ENCODE results near the gene IL3RA. TPM values are rescaled to one million over a fixed set of nuclear protein-coding genes. Genes with fewer than 3 reads are reported as not detected.
"Not testable (repeated sequence)": the region's sequence is repeated elsewhere in the genome, so short reads cannot be mapped to it uniquely, and the experiment has no call there.

Gene IL3RA
- polyA plus RNA-seq, 4 donors: 0.54 to 10.6 (median 7.1) TPM; not detected in 1

DNA sequence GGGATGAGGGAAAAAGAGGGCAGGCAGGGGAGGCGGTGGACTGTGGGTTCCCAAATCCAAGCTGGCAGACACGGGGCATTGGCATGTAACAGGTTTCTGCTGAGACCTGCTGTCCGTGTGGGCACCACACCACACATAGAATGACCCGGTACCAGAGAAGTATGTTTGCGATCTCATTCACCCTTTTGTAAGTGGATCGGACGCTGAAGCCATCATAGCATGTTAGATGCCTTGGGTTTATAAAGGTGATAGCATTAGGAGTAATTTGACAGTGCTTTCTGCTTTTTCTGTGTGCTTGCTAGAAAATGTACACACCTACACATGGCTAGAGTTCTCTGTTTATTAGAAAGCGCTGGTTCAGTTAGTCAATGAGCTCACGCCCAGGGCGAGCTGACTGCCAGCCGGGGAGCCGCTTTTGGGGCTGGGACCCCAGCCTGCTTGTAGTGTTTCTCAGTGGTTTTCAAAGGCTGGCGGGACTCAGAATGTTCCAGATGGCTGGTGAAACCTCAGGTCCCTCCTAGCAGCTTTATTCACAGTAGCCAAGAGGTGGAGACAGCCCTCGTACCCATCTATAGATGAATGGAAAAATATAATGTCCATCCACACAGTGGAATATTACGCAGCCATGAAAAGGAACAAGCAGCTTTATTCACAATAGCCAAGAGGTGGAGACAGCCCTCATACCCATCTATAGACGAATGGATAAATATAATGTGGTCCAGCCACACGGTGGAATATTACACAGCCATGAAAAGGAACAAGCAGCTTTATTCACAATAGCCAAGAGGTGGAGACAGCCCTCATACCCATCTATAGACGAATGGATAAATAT, 579 bp downstream of the IL3RA start:
- 46 to 50% (median 47%) methylated on average over 17 to 18 of the region's 18 CpGs for WGBS, 3 donors
- Histone ChIP-seq H3K4me1 (ENCODE audit: control insufficient read depth in 3 of 3, insufficient read depth in 2 of 3, low read depth in 1 of 3, low read length in 2 of 3) (no peaks in the 10 kb centered on the region), H3K27ac (ENCODE audit: low read depth in 1 of 3, low read length in 2 of 3) (peak overlapping the region in 2 of 3 donors; percentile 61 to 69), H3K36me3 (ENCODE audit: control insufficient read depth in 3 of 3, insufficient read depth in 2 of 3, low read depth in 1 of 3, low read length in 3 of 3) (no peaks in the 10 kb centered on the region), H3K27me3 (ENCODE audit: control insufficient read depth in 3 of 3, insufficient read depth in 3 of 3, low read length in 3 of 3) (no peaks in the 10 kb centered on the region), H3K9me3 (ENCODE audit: control insufficient read depth in 2 of 2, insufficient read depth in 1 of 2, low read depth in 1 of 2, low read length in 1 of 2) (peaks cover 0 to 4% of the 10 kb centered on the region in 2 donors), H3K4me3 (ENCODE audit: low read depth in 1 of 3, low read length in 3 of 3) (peak overlapping the region in 2 of 3 donors; percentile 9 to 42)
- no peak for FAIRE-seq
- DNase-seq: no peak

DNA sequence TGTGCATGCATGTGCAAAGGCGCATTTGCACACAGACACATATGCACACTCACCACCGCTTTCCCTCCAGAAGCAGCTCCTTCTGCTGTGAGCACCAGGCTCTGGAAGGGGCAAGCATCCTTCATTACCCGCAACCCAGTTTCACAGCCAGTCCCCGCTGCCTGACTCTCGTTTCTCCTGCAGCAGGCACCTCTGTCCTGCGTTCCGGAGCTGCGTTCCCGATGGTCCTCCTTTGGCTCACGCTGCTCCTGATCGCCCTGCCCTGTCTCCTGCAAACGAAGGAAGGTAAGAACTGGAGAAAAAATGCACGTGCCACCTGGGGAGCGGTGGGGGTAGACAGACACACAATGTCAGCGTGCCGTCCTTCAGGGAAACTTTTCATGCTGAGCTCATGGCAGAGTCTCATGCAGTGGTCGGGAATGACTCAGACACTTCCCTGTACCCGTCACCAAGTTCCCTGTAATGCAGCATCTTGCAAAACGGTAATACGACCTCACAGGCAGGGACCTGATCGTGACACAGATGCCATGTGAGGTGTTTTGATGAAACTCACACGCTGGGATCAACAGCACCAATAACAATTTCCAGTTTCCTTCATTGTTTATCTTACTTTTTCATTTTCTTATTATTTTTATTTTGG, 5.1 kb downstream of the IL3RA start:
- no peak overlapping the region for H3K27ac ChIP-seq (ENCODE audit: low read depth in 1 of 3, low read length in 2 of 3)
- peaks cover 0 to 2% (median 0%) of the 10 kb centered on the region in 3 donors for H3K36me3 ChIP-seq (ENCODE audit: control insufficient read depth in 3 of 3, insufficient read depth in 2 of 3, low read depth in 1 of 3, low read length in 3 of 3)
- DNase-seq (no peak), FAIRE-seq (no peak)
- 76 to 84% (median 78%) methylated on average over 22 of the region's 22 CpGs for WGBS, 3 donors
- no peaks in the 10 kb centered on the region for H3K4me1 ChIP-seq (ENCODE audit: control insufficient read depth in 3 of 3, insufficient read depth in 2 of 3, low read depth in 1 of 3, low read length in 2 of 3)
- no peak overlapping the region for H3K4me3 ChIP-seq (ENCODE audit: low read depth in 1 of 3, low read length in 3 of 3)
- H3K9me3 ChIP-seq (ENCODE audit: control insufficient read depth in 2 of 2, insufficient read depth in 1 of 2, low read depth in 1 of 2, low read length in 1 of 2): peaks cover 0 to 4% of the 10 kb centered on the region in 2 donors
- no peaks in the 10 kb centered on the region for H3K27me3 ChIP-seq (ENCODE audit: control insufficient read depth in 3 of 3, insufficient read depth in 3 of 3, low read length in 3 of 3)

DNA sequence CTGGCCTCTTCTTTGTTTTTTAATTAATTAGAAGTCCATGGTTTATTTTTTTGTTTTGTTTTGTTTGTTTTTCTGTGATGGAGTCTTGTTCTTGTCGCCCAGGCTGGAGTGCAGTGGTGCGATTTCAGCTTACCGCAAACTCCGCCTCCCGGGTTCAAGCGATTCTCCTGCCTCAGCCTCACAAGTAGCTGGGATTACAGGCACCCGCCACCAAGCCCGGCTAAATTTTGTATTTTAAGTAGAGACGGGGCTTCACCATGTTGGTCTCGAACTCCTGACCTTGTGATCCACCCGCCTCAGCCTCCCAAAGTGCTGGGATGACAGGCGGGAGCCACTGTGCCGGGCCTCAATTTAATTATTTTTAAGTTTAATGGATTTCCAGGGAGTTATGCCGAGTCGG, 13.0 kb downstream of the IL3RA start:
- H3K9me3 ChIP-seq (ENCODE audit: control insufficient read depth in 2 of 2, insufficient read depth in 1 of 2, low read depth in 1 of 2, low read length in 1 of 2); FAIRE-seq; H3K4me1 ChIP-seq (ENCODE audit: control insufficient read depth in 3 of 3, insufficient read depth in 2 of 3, low read depth in 1 of 3, low read length in 2 of 3); DNase-seq; H3K27ac ChIP-seq (ENCODE audit: low read depth in 1 of 3, low read length in 2 of 3); H3K36me3 ChIP-seq (ENCODE audit: control insufficient read depth in 3 of 3, insufficient read depth in 2 of 3, low read depth in 1 of 3, low read length in 3 of 3); H3K27me3 ChIP-seq (ENCODE audit: control insufficient read depth in 3 of 3, insufficient read depth in 3 of 3, low read length in 3 of 3); H3K4me3 ChIP-seq (ENCODE audit: low read depth in 1 of 3, low read length in 3 of 3): not testable (repeated sequence)
- WGBS, 3 donors: 92 to 96% (median 95%) methylated on average over 15 of the region's 15 CpGs

DNA sequence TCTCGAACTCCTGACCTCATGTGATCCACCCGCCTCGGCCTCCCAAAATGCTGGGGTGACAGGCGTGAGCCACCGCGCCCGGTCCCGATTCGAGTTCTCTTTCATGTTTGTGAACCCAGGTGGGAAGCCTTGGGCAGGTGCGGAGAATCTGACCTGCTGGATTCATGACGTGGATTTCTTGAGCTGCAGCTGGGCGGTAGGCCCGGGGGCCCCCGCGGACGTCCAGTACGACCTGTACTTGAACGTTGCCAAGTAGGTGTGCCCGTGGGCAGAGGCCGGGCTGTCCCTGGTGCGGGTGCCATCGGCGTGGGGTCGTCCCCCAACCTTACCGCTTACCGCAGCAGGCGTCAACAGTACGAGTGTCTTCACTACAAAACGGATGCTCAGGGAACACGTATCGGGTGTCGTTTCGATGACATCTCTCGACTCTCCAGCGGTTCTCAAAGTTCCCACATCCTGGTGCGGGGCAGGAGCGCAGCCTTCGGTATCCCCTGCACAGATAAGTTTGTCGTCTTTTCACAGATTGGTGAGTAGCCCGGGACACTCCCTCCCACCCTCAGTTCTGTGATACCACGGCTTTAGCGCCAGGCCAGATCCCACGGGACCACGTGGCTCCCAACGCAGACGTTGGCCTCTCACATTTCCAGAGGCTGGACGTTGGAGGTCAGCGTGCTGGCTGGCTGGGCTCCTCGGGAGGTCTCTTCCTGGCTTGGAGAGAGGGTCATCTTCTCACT, 15.6 kb downstream of the IL3RA start:
- DNase-seq: no peak
- H3K4me1 ChIP-seq (ENCODE audit: control insufficient read depth in 3 of 3, insufficient read depth in 2 of 3, low read depth in 1 of 3, low read length in 2 of 3): no peaks in the 10 kb centered on the region
- H3K36me3 ChIP-seq (ENCODE audit: control insufficient read depth in 3 of 3, insufficient read depth in 2 of 3, low read depth in 1 of 3, low read length in 3 of 3): no peaks in the 10 kb centered on the region
- no peak overlapping the region for H3K4me3 ChIP-seq (ENCODE audit: low read depth in 1 of 3, low read length in 3 of 3)
- no peak for FAIRE-seq
- H3K27ac ChIP-seq (ENCODE audit: low read depth in 1 of 3, low read length in 2 of 3): no peak overlapping the region
- H3K27me3 ChIP-seq (ENCODE audit: control insufficient read depth in 3 of 3, insufficient read depth in 3 of 3, low read length in 3 of 3): no peaks in the 10 kb centered on the region
- WGBS, 3 donors: 90 to 92% (median 91%) methylated on average over 49 of the region's 49 CpGs
- peaks cover 0 to 5% of the 10 kb centered on the region in 2 donors for H3K9me3 ChIP-seq (ENCODE audit: control insufficient read depth in 2 of 2, insufficient read depth in 1 of 2, low read depth in 1 of 2, low read length in 1 of 2)

DNA sequence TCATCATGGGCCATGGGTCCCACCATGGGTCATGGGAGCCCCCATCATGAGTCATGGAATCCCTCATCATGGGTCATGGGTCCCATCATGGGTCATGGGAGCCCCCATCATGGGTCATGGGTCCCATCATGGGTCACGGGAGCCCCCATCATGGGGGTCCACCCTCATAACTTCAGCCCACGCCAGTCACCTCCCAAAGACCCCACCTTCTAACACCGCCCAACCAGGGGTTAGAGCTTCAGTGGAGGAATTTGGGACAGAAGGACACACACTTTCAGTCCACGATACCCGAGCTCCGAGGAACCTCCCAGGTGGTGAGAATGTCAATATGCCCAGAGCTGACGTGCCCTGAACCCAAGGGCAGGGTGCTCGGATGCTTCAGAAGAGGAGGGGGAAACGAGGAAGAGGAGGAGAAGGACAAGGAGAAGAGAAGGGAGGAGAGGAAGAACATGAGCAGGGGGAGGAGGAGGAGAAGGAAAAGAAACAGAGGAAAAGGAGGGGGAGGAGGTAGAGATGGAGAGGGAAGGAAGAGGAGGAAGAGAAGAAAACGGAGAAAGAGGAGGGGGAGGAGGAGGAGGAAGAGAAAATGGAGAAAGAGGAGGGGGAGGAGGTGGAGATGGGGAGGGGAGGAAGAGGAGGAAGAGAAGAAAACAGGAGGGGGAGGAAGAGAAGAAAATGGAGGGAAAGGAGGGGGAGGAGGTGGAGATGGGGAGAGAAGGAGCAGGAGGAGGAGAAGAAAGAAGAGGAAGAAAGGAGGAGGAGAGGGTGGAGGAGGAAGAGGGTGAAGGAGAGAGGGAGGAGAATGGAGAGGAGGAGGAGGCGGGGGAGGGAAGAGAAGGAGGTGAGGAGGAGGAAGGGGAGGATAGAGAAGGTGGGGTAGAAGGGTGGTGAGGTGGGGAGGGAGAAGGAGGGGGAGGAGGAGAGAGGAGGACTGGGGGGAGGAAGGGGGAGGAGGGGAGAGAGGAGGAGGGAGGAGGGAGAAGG, 17.7 kb downstream of the IL3RA start:
- Histone ChIP-seq H3K27ac (ENCODE audit: low read depth in 1 of 3, low read length in 2 of 3) (no peak overlapping the region), H3K4me3 (ENCODE audit: low read depth in 1 of 3, low read length in 3 of 3) (no peak overlapping the region), H3K36me3 (ENCODE audit: control insufficient read depth in 3 of 3, insufficient read depth in 2 of 3, low read depth in 1 of 3, low read length in 3 of 3) (peaks cover 0 to 10% (median 0%) of the 10 kb centered on the region in 3 donors), H3K4me1 (ENCODE audit: control insufficient read depth in 3 of 3, insufficient read depth in 2 of 3, low read depth in 1 of 3, low read length in 2 of 3) (no peaks in the 10 kb centered on the region), H3K9me3 (ENCODE audit: control insufficient read depth in 2 of 2, insufficient read depth in 1 of 2, low read depth in 1 of 2, low read length in 1 of 2) (peaks cover 0 to 9% of the 10 kb centered on the region in 2 donors), H3K27me3 (ENCODE audit: control insufficient read depth in 3 of 3, insufficient read depth in 3 of 3, low read length in 3 of 3) (no peaks in the 10 kb centered on the region)
- FAIRE-seq (no peak), DNase-seq (no peak)
- WGBS, 3 donors: 51 to 87% (median 66%) methylated on average over 11 of the region's 11 CpGs

DNA sequence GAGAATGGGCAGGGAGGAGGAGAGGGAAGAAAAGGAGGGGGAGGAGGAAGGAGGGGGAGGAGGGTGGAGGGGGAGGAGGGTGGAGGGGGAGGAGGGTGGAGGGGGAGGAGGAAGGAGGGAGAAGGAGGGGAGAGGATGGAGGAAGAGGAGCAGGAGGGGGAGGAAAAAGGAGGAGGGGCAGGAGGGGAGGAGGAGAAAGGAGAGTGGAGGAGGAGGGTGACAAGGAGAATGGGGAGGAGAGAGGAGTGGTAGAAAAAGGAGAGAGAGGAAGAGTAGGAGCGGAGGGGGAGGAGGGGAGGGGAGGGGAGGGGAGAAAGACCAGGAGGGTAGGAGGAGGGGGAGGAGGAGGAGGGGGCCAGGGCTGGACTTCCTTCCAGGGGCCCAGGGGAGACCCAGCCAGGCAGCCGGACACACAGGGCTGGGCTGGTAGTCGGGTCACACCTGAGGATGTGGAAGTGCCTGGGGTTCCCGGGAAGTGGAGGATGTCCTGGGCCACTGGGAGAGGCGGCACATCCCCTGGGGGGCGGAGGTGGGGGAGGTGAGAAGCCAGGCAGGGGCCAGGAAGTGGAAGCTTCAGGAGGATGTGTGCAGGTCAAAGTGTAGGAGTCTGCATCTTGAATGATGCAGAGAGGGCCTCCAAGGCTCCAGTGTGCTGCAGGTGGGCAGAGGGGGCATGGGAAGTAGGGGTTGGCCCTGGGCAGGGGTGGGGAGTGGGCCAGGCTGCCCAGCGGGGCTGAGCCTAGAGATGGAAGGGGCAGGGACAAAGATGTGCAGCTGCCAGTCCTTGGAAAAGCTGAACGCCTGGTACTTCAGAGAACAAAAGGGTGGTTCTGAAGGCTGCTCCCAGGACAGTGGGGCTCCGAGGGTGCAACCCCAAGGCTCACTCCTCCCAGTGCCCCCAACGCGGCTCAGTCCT, 18.8 kb downstream of the IL3RA start:
- H3K4me1 ChIP-seq (ENCODE audit: control insufficient read depth in 3 of 3, insufficient read depth in 2 of 3, low read depth in 1 of 3, low read length in 2 of 3): no peaks in the 10 kb centered on the region

DNA sequence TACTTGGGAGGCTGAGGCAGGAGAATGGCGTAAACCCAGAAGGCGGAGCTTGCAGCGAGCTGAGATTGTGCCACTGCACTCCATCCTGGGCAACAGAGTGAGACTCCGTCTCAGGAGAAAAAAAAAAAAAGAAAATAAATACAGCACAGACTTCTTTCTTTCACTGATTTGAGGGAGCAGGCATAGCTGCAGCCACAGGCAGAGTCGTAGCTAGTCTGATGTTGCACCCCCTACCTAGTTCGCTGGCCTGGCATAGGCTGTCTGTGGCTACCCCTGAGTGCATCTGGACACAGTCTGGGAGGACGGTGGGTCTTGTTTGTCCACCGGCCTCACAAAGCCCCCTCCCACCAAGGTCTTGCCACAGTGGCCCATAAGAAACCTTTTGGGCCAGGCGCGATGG, 21.4 kb downstream of the IL3RA start:
- H3K36me3 ChIP-seq (ENCODE audit: control insufficient read depth in 3 of 3, insufficient read depth in 2 of 3, low read depth in 1 of 3, low read length in 3 of 3): peaks cover 0 to 13% (median 0%) of the 10 kb centered on the region in 3 donors
- FAIRE-seq (no peak), DNase-seq (no peak)
- H3K27ac ChIP-seq (ENCODE audit: low read depth in 1 of 3, low read length in 2 of 3): no peak overlapping the region
- H3K4me1 ChIP-seq (ENCODE audit: control insufficient read depth in 3 of 3, insufficient read depth in 2 of 3, low read depth in 1 of 3, low read length in 2 of 3): no peaks in the 10 kb centered on the region
- WGBS, 3 donors: 93 to 97% (median 97%) methylated on average over 9 to 10 of the region's 10 CpGs
- peaks cover 0 to 4% of the 10 kb centered on the region in 2 donors for H3K9me3 ChIP-seq (ENCODE audit: control insufficient read depth in 2 of 2, insufficient read depth in 1 of 2, low read depth in 1 of 2, low read length in 1 of 2)
- no peaks in the 10 kb centered on the region for H3K27me3 ChIP-seq (ENCODE audit: control insufficient read depth in 3 of 3, insufficient read depth in 3 of 3, low read length in 3 of 3)
- no peak overlapping the region for H3K4me3 ChIP-seq (ENCODE audit: low read depth in 1 of 3, low read length in 3 of 3)

More for the DNA sequence above, 18.8 kb downstream of the IL3RA start:
- Histone ChIP-seq H3K9me3 (ENCODE audit: control insufficient read depth in 2 of 2, insufficient read depth in 1 of 2, low read depth in 1 of 2, low read length in 1 of 2) (peaks cover 0 to 9% of the 10 kb centered on the region in 2 donors), H3K27ac (ENCODE audit: low read depth in 1 of 3, low read length in 2 of 3) (no peak overlapping the region), H3K36me3 (ENCODE audit: control insufficient read depth in 3 of 3, insufficient read depth in 2 of 3, low read depth in 1 of 3, low read length in 3 of 3) (peaks cover 0 to 10% (median 0%) of the 10 kb centered on the region in 3 donors), H3K27me3 (ENCODE audit: control insufficient read depth in 3 of 3, insufficient read depth in 3 of 3, low read length in 3 of 3) (no peaks in the 10 kb centered on the region), H3K4me3 (ENCODE audit: low read depth in 1 of 3, low read length in 3 of 3) (no peak overlapping the region)
- DNase-seq: no peak
- no peak for FAIRE-seq
- 33 to 42% (median 38%) methylated on average over 10 to 11 of the region's 11 CpGs for WGBS, 3 donors
